Adipose tissue (tissue), 3 donors: ENCODE data around the gene RAB9A. TPM values are rescaled to one million over a fixed set of nuclear protein-coding genes. Genes with fewer than 3 reads are reported as not detected.
"Not testable (repeated sequence)": the region's sequence is repeated elsewhere in the genome, so short reads cannot be mapped to it uniquely, and the experiment has no call there.

ENCODE experiments used
- H3K27ac ChIP-seq: one replicate; pipeline ENCODE4 v1.5.1; 2013; ENCODE audit warnings: low read depth, low read length
- WGBS, 3 donors: extraction: QIAGEN DNeasy Blood & Tissue Kit; methylation state at CpG; one replicate each; pipeline ENCODE4 v1.1.7; 2013; 5-methylcytosine and 5-hydroxymethylcytosine counted together
- polyA plus RNA-seq, 3 donors: library from polyadenylated mRNA; stranded (reverse); fragments of 200-250 nt; gene quantifications; one replicate each; pipeline ENCODE4 v1.2.3, GENCODE V29; 2013
- donor health status: healthy with polysubstance abuse.
- donor health status: Bipolar disorder and iron deficiency.
- donor health status: healthy.

The RAB9A gene
- polyA plus RNA-seq, 3 donors, result 14.2 to 24.3 (median 23.5) TPM

- not testable (repeated sequence) for H3K27ac ChIP-seq
- WGBS, 3 donors, result 79 to 90% (median 82%) methylated on average over 2 of the region's 2 CpGs
These were observed 37.7 kb downstream of the RAB9A start for GRCh38 chrX:13726583-13726982.

GRCh38 chrX:13730523-13730922, 41.6 kb downstream of the RAB9A start:
- WGBS, 3 donors, result 77 to 96% (median 90%) methylated on average over 1 of the region's 1 CpG

GRCh38 chrX:13732246-13733067, 43.5 kb downstream of the RAB9A start:
- no peak overlapping the region for H3K27ac ChIP-seq
- WGBS, 3 donors, result 35 to 67% (median 53%) methylated on average over 7 of the region's 7 CpGs

More at GRCh38 chrX:13730523-13730922, 41.6 kb downstream of the RAB9A start:
- not testable (repeated sequence) for H3K27ac ChIP-seq

- no peak overlapping the region for H3K27ac ChIP-seq
- WGBS, 3 donors, result 12 to 34% (median 18%) methylated on average over 4 of the region's 4 CpGs
These were observed 44.6 kb downstream of the RAB9A start for GRCh38 chrX:13733506-13733905.

GRCh38 chrX:13734278-13735172, 45.6 kb downstream of the RAB9A start, which contains the start of the genes OFD1 and TRAPPC2:
TSS of gene OFD1 (plus strand) at chrX:13734748. CDS start at chrX:13735072, 324 bp downstream.
TSS of gene TRAPPC2 (minus strand) at chrX:13734620. CDS start at chrX:13719963, 14,657 bp downstream.
- WGBS, 3 donors, result 0 to 2% (median 0%) methylated on average over 48 to 75 of the region's 75 CpGs
- H3K27ac ChIP-seq, result peak within 1 kb of the TSS; percentile 38

- WGBS, 3 donors, result 62 to 79% (median 79%) methylated on average over 6 of the region's 6 CpGs
- H3K27ac ChIP-seq, result no peak overlapping the region
These were observed 52.8 kb downstream of the RAB9A start for GRCh38 chrX:13741695-13742094.

- no peak overlapping the region for H3K27ac ChIP-seq
- WGBS, 3 donors, result 60 to 76% (median 68%) methylated on average over 13 of the region's 13 CpGs
These were observed 53.7 kb downstream of the RAB9A start for GRCh38 chrX:13742397-13743176.

- 16 to 46% (median 23%) methylated on average over 2 of the region's 2 CpGs for WGBS, 3 donors
- H3K27ac ChIP-seq, result no peak overlapping the region
These were observed 58.9 kb downstream of the RAB9A start for GRCh38 chrX:13747836-13748235.

GRCh38 chrX:13748486-13748885, 59.6 kb downstream of the RAB9A start:
- H3K27ac ChIP-seq, result no peak overlapping the region
- 87 to 95% (median 93%) methylated on average over 3 of the region's 3 CpGs for WGBS, 3 donors

GRCh38 chrX:13750204-13750603, 61.3 kb downstream of the RAB9A start:
- no peak overlapping the region for H3K27ac ChIP-seq

- H3K27ac ChIP-seq, result no peak overlapping the region
These were observed 61.9 kb downstream of the RAB9A start for GRCh38 chrX:13750812-13751211.

- no peak overlapping the region for H3K27ac ChIP-seq
- 69 to 78% (median 72%) methylated on average over 3 of the region's 3 CpGs for WGBS, 3 donors
These were observed 63.2 kb downstream of the RAB9A start for GRCh38 chrX:13752141-13752540.

- H3K27ac ChIP-seq, result no peak overlapping the region
These were observed 63.7 kb downstream of the RAB9A start for GRCh38 chrX:13752646-13753045.

GRCh38 chrX:13754765-13755164, 65.8 kb downstream of the RAB9A start:
- WGBS, 3 donors, result 58 to 90% (median 77%) methylated on average over 1 of the region's 1 CpG
- H3K27ac ChIP-seq, result no peak overlapping the region

More at GRCh38 chrX:13752646-13753045, 63.7 kb downstream of the RAB9A start:
- 43 to 62% (median 55%) methylated on average over 3 of the region's 3 CpGs for WGBS, 3 donors

GRCh38 chrX:13755254-13755653, 66.3 kb downstream of the RAB9A start:
- WGBS, 3 donors, result 26 to 69% (median 33%) methylated on average over 1 of the region's 1 CpG
- H3K27ac ChIP-seq, result no peak overlapping the region

GRCh38 chrX:13756381-13756780, 67.5 kb downstream of the RAB9A start:
- no peak overlapping the region for H3K27ac ChIP-seq
- 89 to 97% (median 95%) methylated on average over 4 of the region's 4 CpGs for WGBS, 3 donors

GRCh38 chrX:13759152-13759718, 70.3 kb downstream of the RAB9A start:
- no peak overlapping the region for H3K27ac ChIP-seq
- 62 to 80% (median 73%) methylated on average over 8 of the region's 8 CpGs for WGBS, 3 donors
